SK-N-SH (cell line): ENCODE results near the gene TEK.

Experiments
- TAF1 ChIP-seq: IDR thresholded peaks from 2 replicates; pipeline ENCODE4 v1.6.1; 2012; ENCODE audit warnings: low read depth, mild to moderate bottlenecking, low read length, moderate library complexity, borderline replicate concordance
- TEAD4 ChIP-seq: IDR thresholded peaks from 2 replicates; pipeline ENCODE4 v1.4.0; 2012; ENCODE audit warnings: mild to moderate bottlenecking, borderline replicate concordance; ENCODE audit not compliant: insufficient read depth
- TF ChIP-seq, protein P1 (sequence below): fragments of 200-600 bp; sonication (generic); IDR thresholded peaks from 2 replicates; pipeline ENCODE4 v1.6.1; 2017; ENCODE audit warnings: antibody characterized with exemption, mild to moderate bottlenecking, moderate library complexity

- no peak for TF ChIP-seq TAF1
- TF ChIP-seq, protein P1, sequence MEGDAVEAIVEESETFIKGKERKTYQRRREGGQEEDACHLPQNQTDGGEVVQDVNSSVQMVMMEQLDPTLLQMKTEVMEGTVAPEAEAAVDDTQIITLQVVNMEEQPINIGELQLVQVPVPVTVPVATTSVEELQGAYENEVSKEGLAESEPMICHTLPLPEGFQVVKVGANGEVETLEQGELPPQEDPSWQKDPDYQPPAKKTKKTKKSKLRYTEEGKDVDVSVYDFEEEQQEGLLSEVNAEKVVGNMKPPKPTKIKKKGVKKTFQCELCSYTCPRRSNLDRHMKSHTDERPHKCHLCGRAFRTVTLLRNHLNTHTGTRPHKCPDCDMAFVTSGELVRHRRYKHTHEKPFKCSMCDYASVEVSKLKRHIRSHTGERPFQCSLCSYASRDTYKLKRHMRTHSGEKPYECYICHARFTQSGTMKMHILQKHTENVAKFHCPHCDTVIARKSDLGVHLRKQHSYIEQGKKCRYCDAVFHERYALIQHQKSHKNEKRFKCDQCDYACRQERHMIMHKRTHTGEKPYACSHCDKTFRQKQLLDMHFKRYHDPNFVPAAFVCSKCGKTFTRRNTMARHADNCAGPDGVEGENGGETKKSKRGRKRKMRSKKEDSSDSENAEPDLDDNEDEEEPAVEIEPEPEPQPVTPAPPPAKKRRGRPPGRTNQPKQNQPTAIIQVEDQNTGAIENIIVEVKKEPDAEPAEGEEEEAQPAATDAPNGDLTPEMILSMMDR: no peak
- TF ChIP-seq TEAD4: no peak
Observed at GRCh38 chr9:27086818-27087680, 22.0 kb upstream of the TEK start.
